Measurements from ENCODE around the gene CLCNKB.
"Not testable (repeated sequence)": the region's sequence is repeated elsewhere in the genome, so short reads cannot be mapped to it uniquely, and the experiment has no call there.

CLCNKB gene

GRCh38 chr1:16055613-16056520 lies 12.3 kb downstream of the CLCNKB start:
- in situ Hi-C loops (cut with MboI; ENCODE audit: low sequenced_read_pairs), result no loop called here

DNA sequence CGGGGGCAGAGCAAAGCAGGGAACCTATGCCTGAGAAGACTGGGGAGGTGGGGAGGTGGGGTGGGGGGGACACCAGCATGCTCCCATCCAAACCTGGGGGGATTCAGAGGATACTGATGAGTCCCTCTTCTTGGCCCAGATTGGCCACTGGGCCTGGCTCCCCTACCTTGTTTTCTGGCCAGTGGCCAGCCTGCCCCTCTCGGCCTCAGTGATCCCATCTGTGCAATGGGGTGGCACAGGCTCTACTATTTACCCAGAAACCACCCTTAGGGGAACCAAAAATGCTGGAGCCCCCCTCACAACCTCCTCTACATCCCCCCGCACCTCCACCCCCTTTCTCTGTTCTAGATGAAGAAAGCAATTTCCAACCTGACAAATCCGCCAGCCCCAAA lies 12.9 kb downstream of the CLCNKB start:
- in situ Hi-C loops (cut with MboI; ENCODE audit: low sequenced_read_pairs), result not testable (repeated sequence)

- in situ Hi-C loops (cut with MboI; ENCODE audit: low sequenced_read_pairs), result not testable (repeated sequence)
Measured at GRCh38 chr1:16057314-16057915, 13.8 kb downstream of the CLCNKB start.

- in situ Hi-C loops (cut with MboI; ENCODE audit: low sequenced_read_pairs), result not testable (repeated sequence)
Measured at GRCh38 chr1:16058394-16059120, 15.0 kb downstream of the CLCNKB start.

GRCh38 chr1:16061266-16061665 lies 17.7 kb downstream of the CLCNKB start:
- in situ Hi-C loops (cut with MboI; ENCODE audit: low sequenced_read_pairs), result no loop called here

DNA sequence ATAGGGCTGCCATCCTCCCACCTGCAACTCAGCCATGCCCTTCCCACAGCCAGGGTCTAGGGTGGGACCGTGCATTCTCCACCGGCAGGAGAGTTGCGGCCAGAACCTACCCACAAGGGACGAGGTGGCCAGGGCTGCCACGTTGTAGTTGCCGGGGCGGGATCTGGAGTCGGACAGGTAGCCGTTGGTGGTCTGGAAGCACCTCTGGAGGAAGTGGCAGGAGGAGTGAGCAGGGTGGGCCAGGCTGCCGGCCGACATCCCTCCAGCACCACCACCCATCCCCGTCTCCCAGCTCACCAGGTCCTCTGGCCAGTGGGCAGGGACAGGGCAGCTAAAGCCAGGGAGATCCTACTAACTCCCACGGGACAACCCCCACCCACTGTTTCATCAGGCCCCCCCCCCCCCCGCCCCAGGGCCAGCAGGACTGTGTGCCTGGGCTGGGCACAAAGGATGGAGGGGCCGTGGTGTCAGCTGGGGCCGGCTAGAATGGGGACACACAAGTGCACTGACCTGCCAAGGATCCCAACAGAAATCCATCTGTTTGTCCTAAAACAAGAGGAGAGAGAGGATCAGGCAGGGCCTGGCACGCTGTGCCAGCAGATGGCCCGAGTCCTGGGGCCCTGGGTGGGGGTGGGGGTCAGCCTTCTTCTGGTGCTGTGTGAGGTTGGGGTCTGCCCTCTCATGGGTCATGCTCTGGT lies 18.6 kb downstream of the CLCNKB start:
- in situ Hi-C loops (cut with MboI; ENCODE audit: low sequenced_read_pairs), result not testable (repeated sequence)

GRCh38 chr1:16062687-16063075 lies 19.1 kb downstream of the CLCNKB start:
- in situ Hi-C loops (cut with MboI; ENCODE audit: low sequenced_read_pairs), result not testable (repeated sequence)

GRCh38 chr1:16063226-16063829 lies 19.7 kb downstream of the CLCNKB start:
- in situ Hi-C loops (cut with MboI; ENCODE audit: low sequenced_read_pairs), result no loop called here

GRCh38 chr1:16063921-16064320 lies 20.3 kb downstream of the CLCNKB start:
- in situ Hi-C loops (cut with MboI; ENCODE audit: low sequenced_read_pairs), result no loop called here

DNA sequence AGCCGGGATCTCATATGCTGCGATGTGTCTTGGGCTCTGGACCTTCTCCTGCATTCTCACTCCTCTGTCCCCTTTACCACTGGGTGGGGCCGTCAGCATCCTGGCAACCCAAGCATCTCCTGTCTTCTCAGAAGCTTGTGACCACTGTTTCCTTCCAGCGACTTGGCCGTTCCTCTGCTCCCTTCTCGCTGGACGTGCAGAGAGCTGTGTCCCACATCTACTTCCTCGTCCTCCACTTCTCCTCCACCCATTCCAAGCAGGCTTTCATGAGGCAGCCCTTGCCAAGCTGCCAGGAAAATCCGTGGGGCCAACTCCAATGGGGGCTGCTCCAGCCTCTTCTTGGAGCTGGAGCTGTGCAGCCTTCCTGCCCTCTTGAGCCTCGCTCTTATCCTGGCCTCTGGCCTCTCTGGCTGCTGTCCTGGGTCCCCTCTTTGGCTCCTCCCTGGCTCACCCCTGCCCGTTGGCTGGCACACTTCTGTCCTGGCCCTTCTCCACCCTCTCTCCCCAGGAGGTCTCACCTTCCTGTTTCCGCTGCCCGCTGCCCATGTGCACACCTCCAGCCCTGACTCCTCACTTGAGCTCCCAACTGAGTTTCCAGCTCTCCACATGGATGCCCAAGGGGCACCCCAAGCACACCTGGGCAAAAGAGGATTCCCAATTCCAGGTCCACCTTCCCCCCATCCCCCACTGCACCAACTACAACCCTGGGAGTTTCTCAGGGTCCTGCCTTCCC lies 21.1 kb downstream of the CLCNKB start:
- in situ Hi-C loops (cut with MboI; ENCODE audit: low sequenced_read_pairs), result no loop called here

DNA sequence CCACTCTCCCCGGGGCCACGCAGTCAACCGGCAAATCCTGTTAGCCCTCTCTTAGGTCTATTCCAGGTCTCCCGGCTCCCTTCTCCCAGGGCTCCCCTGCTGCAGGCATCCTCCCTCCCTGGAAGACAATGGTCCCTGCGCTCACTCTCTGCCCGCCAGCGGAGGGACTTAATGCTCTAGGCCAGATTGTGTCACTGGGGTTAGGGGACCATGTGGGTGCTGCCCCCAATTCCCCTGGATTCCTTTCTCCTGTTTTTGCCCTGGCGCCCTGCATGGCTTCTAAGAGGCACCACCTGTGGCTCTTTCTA lies 21.6 kb downstream of the CLCNKB start:
- in situ Hi-C loops (cut with MboI; ENCODE audit: low sequenced_read_pairs), result no loop called here

GRCh38 chr1:16066245-16066644 lies 22.7 kb downstream of the CLCNKB start:
- in situ Hi-C loops (cut with MboI; ENCODE audit: low sequenced_read_pairs), result no loop called here

DNA sequence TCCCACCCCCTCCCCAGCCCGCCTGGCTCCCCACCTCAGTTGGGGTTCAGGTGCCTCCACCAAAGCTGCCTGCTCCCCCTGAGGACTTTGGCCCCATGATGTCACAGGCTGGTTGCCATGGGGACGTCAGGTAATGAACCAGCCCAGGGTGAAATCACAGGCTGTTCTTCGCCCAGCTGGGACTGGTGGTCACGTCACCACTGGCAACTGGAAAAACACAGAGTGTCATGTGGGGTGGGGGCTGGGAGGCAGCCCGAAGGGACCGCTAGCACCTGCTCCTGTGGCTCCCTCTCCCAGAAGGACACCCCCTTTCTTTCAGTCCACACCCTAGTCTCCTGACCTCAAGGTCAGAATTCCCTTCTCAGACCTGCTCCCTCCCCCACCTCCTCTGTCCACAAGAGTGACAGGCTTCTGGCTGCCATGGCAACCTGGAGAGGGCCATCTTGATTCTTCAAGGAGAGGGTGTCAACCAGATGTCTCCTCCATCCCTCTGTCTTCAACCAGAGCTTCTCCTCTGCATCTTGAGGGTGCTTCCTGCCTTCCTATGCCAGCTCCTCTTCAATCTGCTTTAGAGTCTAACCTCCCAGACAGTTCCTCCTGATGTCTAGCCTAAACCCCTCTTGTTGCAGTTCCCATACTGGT lies 23.7 kb downstream of the CLCNKB start:
- in situ Hi-C loops (cut with MboI; ENCODE audit: low sequenced_read_pairs), result no loop called here

DNA sequence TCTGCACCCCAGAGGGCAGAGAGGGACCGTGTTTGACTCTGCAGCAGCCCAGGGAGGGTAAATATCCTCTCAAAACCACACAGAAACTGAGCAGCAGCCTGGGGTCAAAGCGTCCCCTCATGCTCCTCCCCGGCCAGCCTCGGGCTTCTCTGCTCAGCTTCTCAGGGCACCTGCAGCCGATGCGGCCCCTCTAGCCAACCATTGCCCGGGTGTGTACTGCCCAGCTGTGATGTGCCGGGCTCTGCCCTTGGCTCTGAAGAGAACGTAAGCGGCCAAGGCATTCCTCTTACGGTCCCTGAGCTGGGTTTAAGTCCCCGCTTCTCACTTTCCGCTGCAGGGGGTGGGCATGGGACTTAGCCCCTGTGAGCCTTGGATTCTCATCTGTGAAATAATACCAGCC lies 24.4 kb downstream of the CLCNKB start:
- in situ Hi-C loops (cut with MboI; ENCODE audit: low sequenced_read_pairs), result no loop called here

- in situ Hi-C loops (cut with MboI; ENCODE audit: low sequenced_read_pairs), result no loop called here
Measured at GRCh38 chr1:16068356-16069270, 25.0 kb downstream of the CLCNKB start.

DNA sequence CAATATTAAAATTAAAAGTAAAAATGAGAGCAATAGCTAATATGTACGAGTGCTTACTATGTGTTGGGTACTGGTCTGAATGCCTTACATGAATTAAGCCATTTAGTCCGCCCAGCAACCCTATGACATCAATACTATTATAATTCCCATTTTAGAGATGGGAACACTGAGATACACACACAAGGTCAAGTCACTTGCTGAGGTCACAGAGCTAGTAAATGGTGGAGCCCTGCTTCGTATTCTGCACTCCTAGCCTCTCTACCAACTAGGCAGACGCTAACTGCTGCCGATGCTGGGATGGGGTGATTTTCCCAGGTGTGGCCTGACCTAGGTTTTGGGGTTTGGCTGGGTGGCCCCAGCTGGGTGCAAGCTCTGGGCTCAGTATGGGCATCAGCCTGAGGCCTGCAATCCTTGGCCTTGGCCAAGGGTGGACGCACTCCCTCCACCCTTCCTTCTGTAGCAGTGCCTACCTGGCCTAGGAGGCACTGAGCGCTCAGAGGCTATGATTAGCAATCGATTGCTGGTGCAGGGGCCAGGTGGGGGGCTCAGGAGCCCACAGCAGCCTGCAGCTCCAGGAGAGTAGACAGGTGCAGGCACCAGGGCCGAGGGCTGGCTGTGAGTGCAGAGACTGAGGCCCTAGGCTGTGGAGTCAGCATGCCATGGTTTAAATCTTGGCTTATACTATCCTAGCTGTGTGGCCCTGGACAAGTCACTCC lies 27.2 kb downstream of the CLCNKB start:
- in situ Hi-C loops (cut with MboI; ENCODE audit: low sequenced_read_pairs), result no loop called here

DNA sequence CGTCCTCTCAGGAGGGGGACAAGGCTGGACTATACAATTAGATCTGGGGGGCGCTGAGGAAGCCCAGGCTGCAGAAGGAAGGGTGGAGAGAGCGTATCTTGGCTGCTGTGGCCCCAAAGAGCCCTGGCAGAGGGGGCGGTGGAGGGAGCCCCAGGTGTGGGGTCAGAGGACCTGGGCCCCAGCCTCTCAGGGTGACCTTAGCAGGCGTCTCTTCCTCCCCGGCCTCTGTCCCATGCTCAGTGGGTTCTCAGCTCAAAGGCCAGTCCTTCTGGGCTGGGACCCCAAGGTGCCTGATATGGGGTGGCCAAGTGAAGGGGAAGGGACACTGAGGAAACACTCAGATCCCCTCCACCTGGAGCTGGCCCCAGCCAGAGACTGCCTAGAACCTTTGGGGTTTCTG lies 28.0 kb downstream of the CLCNKB start:
- in situ Hi-C loops (cut with MboI; ENCODE audit: low sequenced_read_pairs), result no loop called here

DNA sequence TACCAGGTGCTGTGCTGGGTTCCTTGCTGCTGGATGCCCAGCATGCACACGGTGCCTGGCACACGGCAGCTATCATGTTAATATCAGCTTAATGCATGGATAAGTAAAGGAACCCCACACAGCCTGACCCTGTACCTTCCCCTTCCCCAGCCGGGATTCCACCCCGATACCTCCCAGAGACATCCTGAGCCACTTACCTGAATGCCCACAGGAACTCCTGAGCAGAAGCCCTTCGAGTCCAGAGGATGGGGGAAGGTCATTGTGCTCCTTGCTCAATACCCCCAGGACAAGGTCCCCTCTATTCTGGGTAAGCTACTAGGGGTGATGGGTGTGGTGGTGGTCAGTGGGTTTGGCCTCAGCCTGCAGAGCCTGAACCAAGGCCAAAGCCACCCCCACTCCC lies 28.5 kb downstream of the CLCNKB start:
- in situ Hi-C loops (cut with MboI; ENCODE audit: low sequenced_read_pairs), result no loop called here

Measured in hTERT RPE-1 (cell line).